ENCODE data around the gene EPHB4. TPM values are rescaled to one million over a fixed set of nuclear protein-coding genes. Genes with fewer than 3 reads are reported as not detected.

EPHB4 gene
- total and polyA plus RNA-seq, 2 of the 8 experiments (the other 6 are each of a cell fraction or from before 2014, with no cell fraction given), result 85.0 to 113 TPM

GRCh38 chr7:100866729-100867039, 39.4 kb upstream of the EPHB4 start:
- ChIA-PET POLR2A (ENCODE audit: partially characterized antibody) (interaction anchor here (0.8 to 15.1 kb wide), 11 partner anchors 8 to 161 kb away, joined by 3 to 313 read pairs (median 4); partner anchors contain the start of genes POP7, SLC12A9, SRRT and UFSP1), CTCF (ENCODE audit: partially characterized antibody) (interaction anchor here (0.9 kb wide), 1 partner anchor 15 kb away, joined by 3 read pairs; no protein-coding TSS in a partner anchor)
- Histone ChIP-seq H3K79me1 (ENCODE audit: low read depth, low read length) (peaks cover 7% of the 10 kb centered on the region; the same call in 1 of the 2 replicates), H3K23me2 (ENCODE audit: low read depth, low read length) (peaks cover 6% of the 10 kb centered on the region; the same call in 1 of the 2 replicates), H3K4ac (replicated peaks; ENCODE audit: insufficient read length, low read depth, low read length) (peak overlapping the region; percentile 71), H3K36me3 (ENCODE audit: control insufficient read depth in 2 of 4, insufficient read depth in 4 of 4, low read length in 3 of 4) (peaks cover 14 to 24% (median 18%) of the 10 kb centered on the region in 4 experiments), H2AK5ac (ENCODE audit: low read depth, low read length) (peak overlapping the region; percentile 98), H4K8ac (ENCODE audit: extremely low read depth, insufficient read depth, low read length) (no peak overlapping the region), H3K14ac (ENCODE audit: insufficient read length) (no peak overlapping the region), H2BK12ac (ENCODE audit: low read depth, low read length) (peak overlapping the region; percentile 97; the same call in 1 of the 2 replicates), H3K9me3 (ENCODE audit: insufficient read depth in 2 of 2, low read depth in 1 of 2, low read length in 1 of 2) (no peaks in the 10 kb centered on the region), H3K18ac (ENCODE audit: extremely low read depth, low read length) (peak overlapping the region; percentile 83), H2AFZ (ENCODE audit: low read length) (no peak overlapping the region), H3K56ac (replicated peaks; ENCODE audit: insufficient read length, low read depth, low read length) (peak overlapping the region; percentile 86), H4K91ac (replicated peaks; ENCODE audit: insufficient read length, low read length) (peak overlapping the region; percentile 96), H4K5ac (ENCODE audit: insufficient read length, low read depth, low read length) (peak overlapping the region; percentile 39), H3K4me2 (ENCODE audit: insufficient read depth in 1 of 2, low read depth in 2 of 2, low read length in 2 of 2) (peak overlapping the region; percentile 73 to 91), H4K20me1 (replicated peaks in 1 of 2; ENCODE audit: control insufficient read depth in 1 of 2, insufficient read depth in 2 of 2, low read length in 2 of 2) (no peaks in the 10 kb centered on the region), H2BK120ac (replicated peaks; ENCODE audit: low read depth, low read length) (peak overlapping the region; percentile 9), H3K9ac (replicated peaks in 1 of 4; ENCODE audit: extremely low read depth in 1 of 4, low read depth in 3 of 4, low read length in 3 of 4) (peak overlapping the region in 3 of 4 experiments; percentile 39 to 91 (median 91); a peak in 4 of 7 replicates), H3K27ac (ENCODE audit: low read depth, low read length) (peak overlapping the region; percentile 94), H3K4me1 (replicated peaks in 1 of 4; ENCODE audit: control insufficient read depth in 3 of 4, insufficient read depth in 4 of 4, low read length in 3 of 4) (peaks cover 2 to 16% (median 11%) of the 10 kb centered on the region in 4 experiments), H2BK5ac (ENCODE audit: low read depth, low read length) (peak overlapping the region; percentile 94), H3K27me3 (replicated peaks in 1 of 4; ENCODE audit: control insufficient read depth in 3 of 4, extremely low read depth in 1 of 4, insufficient read depth in 3 of 4, low read length in 3 of 4) (no peaks in the 10 kb centered on the region), H3K79me2 (ENCODE audit: control insufficient read depth in 1 of 2, insufficient read depth in 2 of 2, low read length in 2 of 2) (peaks cover 0 to 18% of the 10 kb centered on the region in 2 experiments; a peak in 3 of 4 replicates), H3K23ac (ENCODE audit: insufficient read length) (no peak overlapping the region), H2BK15ac (ENCODE audit: low read length) (peak overlapping the region; percentile 92; the same call in 1 of the 2 replicates), H2BK20ac (ENCODE audit: low read length) (no peak overlapping the region), H3K4me3 (ENCODE audit: extremely low read depth in 1 of 4, insufficient read depth in 2 of 4, low read depth in 3 of 4, low read length in 4 of 4) (peak overlapping the region in 3 of 4 experiments; percentile 68 to 93 (median 89); a peak in 5 of 8 replicates)
- FAIRE-seq (no peak), DNase-seq (ENCODE audit: low read depth in 1 of 2, low spot score in 2 of 2) (peak in 1 of 2 experiments; percentile 60)
- no peak for TF ChIP-seq ZNF274 (IDR thresholded peaks at IDR 0.05; ENCODE audit: borderline replicate concordance, extremely low read depth, low read length)
- 64% methylated on average over 5 of the region's 5 CpGs; no CpG with 5 or more reads in 1 of the 2 experiments for WGBS, 2 experiments (ENCODE audit: extremely low coverage in 1 of 2, insufficient coverage in 1 of 2, insufficient read length in 1 of 2, insufficient replicate concordance in 2 of 2, low coverage in 1 of 2, low lambda C conversion rate in 2 of 2, missing lambda C conversion rate in 1 of 2)

Data from H1 (cell line).